Prostate gland (tissue), 2 donors: ENCODE results near the gene MARCHF6.

ENCODE experiments used
- CTCF ChIP-seq, 4 experiments: fragments of 200-600 bp in 2 of 4; fragments of 450-650 bp in 2 of 4; sonication (generic) in 2 of 4; IDR thresholded peaks; 1 replicate in 3 of 4; 2 replicates in 1 of 4; pipeline ENCODE4 v1.5.1; 2016 to 2019; ENCODE audit warnings: antibody characterized with exemption in 4 of 4, mild to moderate bottlenecking in 2 of 4, moderate library complexity in 2 of 4
- POLR2A ChIP-seq: fragments of 450-650 bp; IDR thresholded peaks from one replicate; pipeline ENCODE4 v1.6.1; 2016; ENCODE audit warnings: antibody characterized with exemption, mild to moderate bottlenecking
- POLR2AphosphoS5 ChIP-seq: sonication (generic); formaldehyde crosslinking; IDR thresholded peaks from one replicate; pipeline ENCODE4 v1.6.1; 2017; ENCODE audit warnings: antibody characterized with exemption

DNA sequence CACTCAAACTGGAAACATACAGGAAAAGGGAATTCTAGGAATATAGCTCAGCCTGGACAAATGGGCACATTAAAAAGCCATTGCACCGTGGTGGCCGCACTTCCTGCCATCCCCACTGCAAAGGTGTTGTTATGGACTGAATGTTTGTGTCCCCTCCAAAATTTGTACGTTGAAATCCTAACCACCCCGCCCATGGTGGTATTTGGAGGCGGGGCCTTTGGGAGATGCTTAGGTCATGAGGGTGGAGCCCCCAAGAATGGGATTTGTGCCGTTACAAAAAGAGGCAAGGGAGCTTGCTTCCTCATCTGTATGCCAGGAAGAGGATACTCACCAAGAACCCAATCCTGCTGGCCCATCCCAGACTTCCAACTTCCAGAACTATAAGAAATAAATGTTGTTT, 44.7 kb upstream of the MARCHF6 start:
- TF ChIP-seq CTCF (IDR thresholded peaks at IDR 0.05): no peak
- no peak for TF ChIP-seq POLR2A
- TF ChIP-seq POLR2AphosphoS5: no peak
